Psoas muscle (tissue), 8 donors: ENCODE data around the gene CRYBB3. TPM values are rescaled to one million over a fixed set of nuclear protein-coding genes. Genes with fewer than 3 reads are reported as not detected.
"Not testable (repeated sequence)": the region's sequence is repeated elsewhere in the genome, so short reads cannot be mapped to it uniquely, and the experiment has no call there.

ENCODE experiments used
- ATAC-seq, 4 donors: fragments of 200-7000 bp; cut with Tn5 transposase; one replicate each; pipeline ENCODE4 v1.9.1; 2020; ENCODE audit warnings: moderate library complexity in 3 of 4, mild to moderate bottlenecking in 2 of 4
- DNase-seq, 2 donors: peaks; one replicate each; pipeline ENCODE4 v3.0.0-alpha.2; 2020
- H3K27ac ChIP-seq: fragments of 200-600 bp; one replicate; pipeline ENCODE4 v1.8.0; 2022
- H3K27me3 ChIP-seq, 3 donors: fragments of 200-600 bp in 1 of 3; one replicate each; pipeline versions ENCODE4 v1.6.1 to v1.8.0; 2013 to 2022; ENCODE audit warnings: low read length in 2 of 3, mild to moderate bottlenecking in 2 of 3, moderate library complexity in 1 of 3; ENCODE audit not compliant: insufficient read depth in 3 of 3
- H3K36me3 ChIP-seq, 2 donors: fragments of 200-600 bp in 1 of 2; one replicate each; pipeline versions ENCODE4 v1.6.1 to v1.8.0; 2013 to 2022; ENCODE audit warnings: low read depth in 1 of 2, mild to moderate bottlenecking in 1 of 2, moderate library complexity in 1 of 2; ENCODE audit not compliant: insufficient read depth in 1 of 2
- H3K4me1 ChIP-seq: fragments of 200-600 bp; one replicate; pipeline ENCODE4 v1.8.0; 2022
- H3K4me3 ChIP-seq: fragments of 200-600 bp; one replicate; pipeline ENCODE4 v1.8.0; 2022; ENCODE audit warnings: mild to moderate bottlenecking
- H3K9me3 ChIP-seq: fragments of 200-600 bp; one replicate; pipeline ENCODE4 v1.8.0; 2022
- CTCF ChIP-seq: fragments of 200-600 bp; IDR thresholded peaks from one replicate; pipeline ENCODE4 v1.8.0; 2022; ENCODE audit warnings: antibody characterized with exemption
- WGBS, 3 donors: extraction: QIAGEN DNeasy Blood & Tissue Kit; methylation state at CpG; one replicate each; pipeline versions ENCODE4 v1.1.6 to v1.1.7; 2013; 5-methylcytosine and 5-hydroxymethylcytosine counted together
- intact Hi-C, 2 donors: fragments of 100-400 bp; cut with DNase I; formaldehyde crosslinking; loops; one replicate each; pipeline versions ENCODE4 v1.11.0 to v1.14.2; 2022
- polyA plus RNA-seq, 3 donors: library from polyadenylated mRNA; stranded (reverse); fragments of 200-250 nt; gene quantifications; one replicate each; pipeline ENCODE4 v1.2.3, GENCODE V29; 2013
- total RNA-seq, 4 donors: library from RNA; stranded (reverse); fragmentation: NEBNext Ultra II Directional in 2 of 4; extraction: Animal tissue kit (Norgen Biotek cat#: 25700) in 2 of 4; gene quantifications; one replicate each; pipeline versions ENCODE4 v1.2.1 to v1.2.4, GENCODE V29; 2021 to 2023
- donor health status: healthy with polysubstance abuse.
- donor health status: DM: no; HTN: no; CAD: no; lungs with moderate emphysema.
- donor health status: Bipolar disorder and iron deficiency.
- donor health status: healthy.
- donor health status: DM: yes; HTN: yes; CAD: no.
- donor health status: DM: no; HTN: no; CAD: no.
- donor health status: DM: no; HTN: no; CAD: no.
- donor health status: DM: yes; HTN: yes; CAD: no.

Gene CRYBB3
- total and polyA plus RNA-seq, 7 donors, result 0.07 to 0.68 (median 0.30) TPM; not detected in 3

- WGBS, 3 donors, result 66 to 69% (median 67%) methylated on average over 8 of the region's 8 CpGs
- H3K4me1 ChIP-seq, result no peaks in the 10 kb centered on the region
- H3K4me3 ChIP-seq, result no peak overlapping the region
- ATAC-seq, result no peak
- intact Hi-C loops, result no loop called here
- no peak overlapping the region for H3K27ac ChIP-seq
- H3K36me3 ChIP-seq, result no peaks in the 10 kb centered on the region
- no peaks in the 10 kb centered on the region for H3K9me3 ChIP-seq
- no peak for DNase-seq
- peaks cover 0 to 38% (median 2%) of the 10 kb centered on the region in 3 donors for H3K27me3 ChIP-seq
- TF ChIP-seq CTCF, result no peak
Measured at GRCh38 chr22:25221790-25222189, 22.1 kb downstream of the CRYBB3 start.

- ATAC-seq, result no peak
- Histone ChIP-seq H3K4me1 (no peaks in the 10 kb centered on the region), H3K27me3 (peaks cover 0 to 38% (median 2%) of the 10 kb centered on the region in 3 donors), H3K9me3 (no peaks in the 10 kb centered on the region), H3K4me3 (no peak overlapping the region), H3K36me3 (no peaks in the 10 kb centered on the region), H3K27ac (no peak overlapping the region)
- TF ChIP-seq CTCF, result no peak
- WGBS, 3 donors, result 66 to 76% (median 73%) methylated on average over 12 of the region's 12 CpGs
- intact Hi-C loops, result no loop called here
- DNase-seq, result no peak
Measured at GRCh38 chr22:25223269-25223850, 23.7 kb downstream of the CRYBB3 start.

GRCh38 chr22:25228822-25229221, 29.2 kb downstream of the CRYBB3 start:
- Histone ChIP-seq H3K4me1 (no peaks in the 10 kb centered on the region), H3K27ac (no peak overlapping the region), H3K4me3 (no peak overlapping the region), H3K9me3 (no peaks in the 10 kb centered on the region), H3K36me3 (no peaks in the 10 kb centered on the region), H3K27me3 (peaks cover 0 to 29% (median 0%) of the 10 kb centered on the region in 3 donors)
- TF ChIP-seq CTCF, result no peak
- ATAC-seq (no peak), DNase-seq (no peak)
- 80 to 95% (median 89%) methylated on average over 13 of the region's 13 CpGs for WGBS, 3 donors
- intact Hi-C loops, result no loop called here

GRCh38 chr22:25230760-25231159, 31.1 kb downstream of the CRYBB3 start:
- 81 to 83% (median 82%) methylated on average over 2 of the region's 2 CpGs for WGBS, 3 donors

GRCh38 chr22:25232301-25232700, 32.6 kb downstream of the CRYBB3 start:
- 49 to 72% (median 67%) methylated on average over 5 of the region's 5 CpGs for WGBS, 3 donors
- intact Hi-C loops, result no loop called here
- no peaks in the 10 kb centered on the region for H3K4me1 ChIP-seq
- peaks cover 0 to 37% (median 0%) of the 10 kb centered on the region in 3 donors for H3K27me3 ChIP-seq
- no peaks in the 10 kb centered on the region for H3K9me3 ChIP-seq
- DNase-seq (no peak), ATAC-seq (no peak)
- no peak for TF ChIP-seq CTCF
- H3K27ac ChIP-seq, result no peak overlapping the region
- no peaks in the 10 kb centered on the region for H3K36me3 ChIP-seq
- no peak overlapping the region for H3K4me3 ChIP-seq

More at GRCh38 chr22:25230760-25231159, 31.1 kb downstream of the CRYBB3 start:
- peaks cover 0 to 23% (median 0%) of the 10 kb centered on the region in 3 donors for H3K27me3 ChIP-seq
- intact Hi-C loops, DNase-seq, H3K9me3 ChIP-seq, ATAC-seq, H3K36me3 ChIP-seq, H3K4me3 ChIP-seq, H3K4me1 ChIP-seq, H3K27ac ChIP-seq: not testable (repeated sequence)

GRCh38 chr22:25233706-25234105, 34.0 kb downstream of the CRYBB3 start:
- H3K4me3 ChIP-seq, ATAC-seq, intact Hi-C loops, H3K36me3 ChIP-seq, H3K9me3 ChIP-seq, DNase-seq, H3K27ac ChIP-seq, H3K4me1 ChIP-seq: not testable (repeated sequence)
- H3K27me3 ChIP-seq, result peaks cover 0 to 41% (median 0%) of the 10 kb centered on the region in 3 donors
